ENCODE measurements around the gene ATG10.
"Not testable (repeated sequence)": the region's sequence is repeated elsewhere in the genome, so short reads cannot be mapped to it uniquely, and the experiment has no call there.

ATG10 gene

DNA sequence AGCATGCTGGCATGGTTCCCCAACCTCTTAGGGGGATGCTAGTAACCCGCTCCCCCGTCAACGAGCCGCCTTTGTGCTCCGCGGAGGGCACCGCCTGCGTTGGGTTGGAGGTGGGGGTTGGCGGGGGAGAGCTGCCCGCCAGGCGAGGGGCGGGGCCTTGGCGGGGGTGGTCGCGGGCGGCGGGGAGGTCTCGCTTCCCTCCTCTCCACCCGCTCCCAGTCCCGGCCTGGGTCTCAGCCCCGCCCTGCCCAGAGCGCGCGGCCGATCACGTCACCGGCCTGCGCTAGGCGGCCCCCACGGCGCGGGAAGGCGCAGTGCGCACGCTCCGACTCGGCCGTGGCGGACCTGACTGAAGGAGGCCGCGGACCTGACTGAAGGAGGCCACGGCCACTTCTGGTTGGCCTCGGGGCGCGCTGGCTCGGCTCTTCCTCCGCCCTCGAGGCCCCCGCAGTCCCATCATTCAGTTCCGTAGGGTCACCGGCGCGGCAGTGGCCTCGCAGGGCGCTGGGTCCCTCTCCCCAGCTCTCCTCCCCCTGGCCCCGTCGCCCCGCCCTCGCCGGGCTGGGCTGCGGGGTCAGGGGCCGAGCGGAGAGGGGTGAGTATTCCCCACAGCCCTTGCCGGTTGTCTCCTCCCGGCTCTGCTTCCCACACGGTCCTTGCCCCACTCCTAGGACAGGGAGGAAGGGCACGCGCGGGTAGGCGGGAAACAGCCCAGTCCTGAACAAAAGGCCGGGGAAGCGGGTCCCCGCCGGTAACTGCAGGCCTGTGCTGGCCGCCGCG lies at the start of gene ATG10:
Gene ATG10 (plus strand): TSS at position 312 of the 780 bp plus-strand sequence. CDS start 15,548 bp downstream, outside the sequence.
- peak; percentile 85 for DNase-seq

DNA sequence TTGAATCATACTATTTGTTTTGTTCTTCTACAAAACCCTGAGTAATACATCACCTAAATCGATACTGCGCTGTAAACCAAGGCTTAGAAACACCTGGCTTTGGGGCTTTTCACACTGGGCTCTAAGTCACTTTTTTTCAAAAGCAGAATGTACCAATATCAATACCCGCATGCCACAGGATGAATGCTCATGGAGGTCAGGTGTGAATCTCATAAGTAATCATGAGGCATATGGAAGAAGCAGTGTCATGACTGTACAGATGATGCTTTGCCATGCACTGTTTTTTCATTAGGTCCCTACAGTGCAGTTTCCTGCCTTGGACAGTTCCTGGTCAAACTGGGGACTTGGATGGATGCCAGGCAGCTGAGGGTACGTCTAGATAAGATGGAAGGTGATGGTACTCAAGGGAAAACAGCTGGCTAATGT lies 49.0 kb upstream of the ATG10 start:
- no peak for DNase-seq

DNA sequence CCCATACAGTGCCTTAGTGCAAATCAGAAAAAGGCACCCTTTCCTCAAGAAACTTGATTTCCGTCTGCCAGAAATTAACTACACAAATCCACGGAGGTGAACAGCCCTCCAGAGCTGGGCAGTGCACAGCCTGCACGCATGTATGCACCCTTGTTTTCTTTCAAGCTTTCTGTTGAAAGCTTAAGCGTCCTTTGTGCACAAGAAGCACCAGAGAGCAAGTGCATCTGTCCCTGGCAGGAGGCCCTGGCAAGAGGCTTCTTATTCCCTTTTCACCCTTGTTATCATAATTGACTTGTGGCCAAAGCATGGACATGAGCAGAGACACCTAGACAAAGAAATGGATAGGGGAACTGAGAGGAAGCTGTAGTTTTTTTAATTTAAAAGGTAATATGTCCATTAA lies 47.4 kb upstream of the ATG10 start:
- no peak for DNase-seq

DNA sequence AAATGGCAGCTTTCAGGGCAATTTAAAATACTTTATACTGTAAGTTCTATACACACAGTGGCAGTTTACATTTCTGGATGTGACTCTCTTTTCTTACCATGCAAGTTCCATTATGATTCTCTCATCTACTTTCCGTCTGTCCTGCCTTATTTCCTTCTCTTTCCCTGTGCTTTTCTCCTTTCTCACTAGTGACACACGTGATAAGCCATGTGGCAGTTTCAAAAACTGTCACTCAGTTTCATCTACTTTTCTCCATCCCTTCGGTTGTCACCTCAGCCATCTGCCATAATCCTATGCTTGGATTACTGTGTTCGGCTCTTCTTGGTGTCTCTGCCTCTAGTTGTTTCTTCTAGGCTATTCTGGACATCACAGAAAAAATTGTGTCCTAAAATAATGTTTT lies 46.8 kb upstream of the ATG10 start:
- no peak for DNase-seq

DNA sequence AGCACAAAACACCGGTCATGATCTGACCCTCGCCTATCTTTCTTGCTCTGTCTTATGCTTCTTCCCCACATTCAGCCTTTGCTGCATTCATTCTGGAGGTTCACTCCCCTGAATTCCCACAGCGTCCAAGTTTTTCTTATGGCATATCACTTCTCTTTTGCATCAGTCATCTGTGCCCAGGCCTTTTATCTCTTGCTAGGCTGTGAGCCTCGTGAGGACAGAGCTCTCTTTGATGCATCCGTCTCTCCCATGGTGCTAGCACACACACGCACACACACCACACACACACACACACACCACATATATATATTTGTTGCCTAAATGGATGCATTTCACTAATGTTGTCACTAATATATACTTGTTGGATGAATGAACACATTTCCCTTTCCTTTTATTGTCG lies 45.8 kb upstream of the ATG10 start:
- no peak for DNase-seq

DNA sequence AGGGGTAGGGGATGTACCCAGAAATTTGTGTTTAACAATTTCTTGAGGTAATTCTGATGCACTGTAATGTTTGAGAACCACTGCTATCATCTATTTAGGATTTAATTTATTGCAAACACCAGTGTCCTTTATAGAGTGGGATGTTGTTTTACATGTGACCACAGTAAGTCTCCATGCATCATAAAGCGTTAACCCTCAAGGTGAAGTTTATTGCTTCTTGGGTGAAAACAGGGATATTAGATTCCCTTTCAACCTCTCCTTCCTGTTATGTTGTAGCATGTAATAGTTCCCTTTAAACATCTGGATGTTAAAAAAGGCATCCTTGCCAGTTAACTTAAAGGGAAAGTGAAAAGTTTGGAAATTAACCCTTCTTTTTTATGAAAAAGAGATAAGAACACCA lies 35.8 kb upstream of the ATG10 start:
- no peak for DNase-seq

DNA sequence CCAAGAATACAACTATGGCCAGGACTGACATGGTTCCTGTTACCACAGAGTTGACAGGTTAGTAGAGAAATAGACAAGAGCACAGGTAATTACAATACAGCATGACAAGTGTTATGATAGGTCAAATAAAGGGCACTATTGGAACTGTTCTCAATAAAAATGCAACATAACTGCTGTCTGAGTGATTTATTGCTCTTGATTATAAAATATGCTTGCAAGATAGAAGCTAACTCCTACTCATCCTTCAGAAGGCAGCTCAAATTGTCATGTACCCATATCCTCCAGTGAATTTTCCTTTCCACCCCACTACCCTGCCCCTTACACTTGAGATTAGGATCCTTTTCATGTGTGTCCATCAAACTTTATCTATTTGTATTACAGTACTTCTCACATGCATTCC lies 35.1 kb upstream of the ATG10 start:
- DNase-seq: no peak

DNA sequence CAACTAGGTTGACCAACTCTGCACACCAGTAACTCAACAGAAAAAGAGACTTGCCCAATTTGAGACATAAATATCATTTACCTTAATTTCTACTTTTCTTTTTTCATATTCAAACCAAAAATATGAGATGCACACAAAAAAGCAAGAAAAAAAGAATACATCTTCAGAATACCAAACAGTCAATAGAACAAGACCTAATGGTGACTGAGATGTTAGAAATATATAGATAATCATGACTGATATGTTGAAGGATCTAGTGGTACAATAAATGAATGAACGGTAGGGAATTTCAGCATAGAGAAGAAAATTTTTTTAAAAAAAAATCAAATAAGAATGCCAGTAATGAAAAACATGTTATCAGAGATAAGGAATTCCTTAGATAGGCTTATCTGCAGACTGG lies 29.1 kb upstream of the ATG10 start:
- DNase-seq: no peak

DNA sequence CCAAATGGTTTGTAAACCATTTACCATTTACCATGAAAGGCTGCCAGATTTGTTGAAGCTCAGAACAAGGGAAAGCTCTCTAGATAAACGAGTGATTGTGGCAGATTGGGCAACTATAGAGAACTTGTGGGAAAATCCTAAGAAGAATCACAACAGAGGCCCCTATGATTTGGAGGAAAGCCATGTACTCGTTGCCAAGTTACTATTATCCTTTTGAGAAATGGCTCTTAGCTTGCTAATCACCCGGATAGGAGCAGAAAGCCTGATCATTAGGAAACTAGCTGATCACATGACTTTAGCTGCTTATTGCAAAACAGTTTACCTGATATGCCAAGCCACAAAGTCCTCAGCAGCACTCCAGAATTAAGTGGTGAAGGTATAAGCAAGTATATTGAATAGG lies 23.5 kb upstream of the ATG10 start:
- no peak for DNase-seq

DNA sequence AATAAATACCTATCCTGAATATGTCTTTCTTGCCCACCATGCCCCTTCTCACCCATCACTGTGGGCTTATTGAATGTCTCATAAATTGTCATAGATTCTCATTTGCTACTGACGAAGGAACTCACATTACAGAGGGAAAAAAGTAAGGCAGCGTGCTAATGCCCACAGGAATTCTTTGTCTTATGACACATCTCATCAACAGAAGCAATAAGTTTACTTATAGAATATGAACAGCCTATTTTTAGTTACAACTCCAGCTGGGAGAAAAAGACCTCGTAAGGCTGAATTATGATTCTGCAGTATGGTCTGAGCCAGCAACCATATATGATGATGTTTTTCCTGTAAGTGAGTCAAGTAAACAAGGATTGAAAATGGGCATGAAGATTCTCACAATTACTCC lies 22.4 kb upstream of the ATG10 start:
- no peak for DNase-seq

DNA sequence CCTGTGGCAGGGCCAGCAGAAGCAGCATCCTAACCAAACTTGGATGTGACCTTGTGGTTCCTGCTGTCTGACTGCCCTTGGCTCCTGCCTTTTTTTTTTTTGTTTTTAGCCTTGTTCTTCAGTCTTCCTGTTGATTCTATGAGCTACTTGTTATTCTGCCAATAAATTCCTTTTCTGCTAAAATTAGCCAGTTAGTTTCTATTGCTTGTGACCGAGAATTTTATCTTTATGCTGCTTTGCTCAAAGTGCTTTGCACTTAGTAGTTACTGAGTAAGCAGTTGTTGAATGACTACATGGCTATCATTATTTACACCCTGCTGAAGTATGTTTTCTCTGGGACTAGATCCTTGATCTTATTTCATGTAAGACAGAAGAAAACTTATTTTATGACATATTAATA lies 20.8 kb upstream of the ATG10 start:
- DNase-seq: no peak

DNA sequence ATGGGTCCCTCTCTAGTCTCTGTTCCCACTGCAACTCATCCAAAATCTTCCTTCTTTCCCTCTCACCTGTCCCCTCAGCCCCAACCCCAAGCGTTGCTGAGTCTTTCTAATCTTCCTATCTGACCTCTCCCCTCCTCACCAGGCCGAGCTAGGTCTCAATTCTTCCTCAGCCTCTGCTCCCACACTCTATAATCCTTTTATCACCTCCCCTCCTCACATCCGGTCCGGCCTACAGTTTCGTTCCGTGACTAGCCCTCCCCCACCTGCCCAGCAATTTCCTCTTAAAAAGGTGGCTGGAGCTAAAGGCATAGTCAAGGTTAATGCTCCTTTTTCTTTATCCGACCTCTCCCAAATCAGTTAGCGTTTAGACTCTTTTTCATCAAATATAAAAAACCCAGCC lies 17.0 kb upstream of the ATG10 start:
- not testable (repeated sequence) for DNase-seq

DNA sequence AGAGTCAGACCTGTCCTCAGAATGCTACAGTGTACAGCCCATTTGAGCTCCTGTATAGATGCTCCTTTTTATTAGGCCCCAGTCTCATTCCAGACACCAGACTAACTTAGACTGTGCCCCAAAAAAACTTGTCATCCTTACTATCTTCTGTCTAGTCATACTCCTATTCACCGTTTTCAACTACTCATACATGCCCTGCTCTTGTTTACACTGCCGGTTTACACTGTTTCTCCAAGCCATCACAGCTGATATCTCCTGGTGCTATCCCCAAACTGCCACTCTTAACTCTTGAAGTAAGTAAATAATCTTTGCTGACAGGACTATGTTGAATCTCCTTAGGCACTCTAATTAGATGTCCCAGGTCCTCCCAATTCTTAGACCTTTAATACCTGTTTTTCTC lies 13.7 kb upstream of the ATG10 start:
- DNase-seq: not testable (repeated sequence)

DNA sequence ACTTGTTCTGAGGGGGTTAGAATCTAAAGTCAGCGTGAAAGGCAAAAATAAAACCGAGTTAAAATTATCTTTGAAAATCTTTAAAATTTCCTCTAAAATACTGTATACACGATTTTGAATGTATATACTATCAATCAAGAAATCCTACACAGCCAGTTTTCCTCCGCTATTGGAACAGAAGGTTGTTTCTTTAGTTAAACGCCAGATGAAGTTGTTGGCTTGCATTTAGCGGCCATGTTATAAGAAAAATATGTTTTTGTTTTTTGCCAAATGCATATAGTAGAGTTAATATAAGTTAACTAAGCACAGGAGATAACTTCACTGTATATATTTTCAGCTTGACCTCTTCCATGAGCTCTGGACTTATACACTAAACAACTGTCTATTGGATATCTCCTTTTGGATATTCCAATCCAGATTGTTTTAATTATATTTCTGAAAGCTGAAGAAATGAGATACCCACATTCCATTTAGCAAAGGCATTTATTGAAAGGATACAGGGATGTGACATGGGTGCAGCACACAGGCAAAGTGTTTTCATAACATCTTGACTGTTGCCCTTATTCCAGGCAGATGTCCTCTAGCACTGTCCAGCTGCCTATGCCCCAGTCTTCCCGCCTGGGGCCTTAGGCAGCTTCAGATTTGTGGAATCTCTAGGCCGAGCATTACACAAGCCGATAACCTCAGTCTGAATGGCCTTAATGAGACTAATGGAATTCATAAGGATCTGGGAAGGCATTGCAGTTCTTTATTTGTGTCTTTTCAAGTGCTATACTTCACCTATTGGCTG lies 10.0 kb upstream of the ATG10 start:
- DNase-seq: no peak

DNA sequence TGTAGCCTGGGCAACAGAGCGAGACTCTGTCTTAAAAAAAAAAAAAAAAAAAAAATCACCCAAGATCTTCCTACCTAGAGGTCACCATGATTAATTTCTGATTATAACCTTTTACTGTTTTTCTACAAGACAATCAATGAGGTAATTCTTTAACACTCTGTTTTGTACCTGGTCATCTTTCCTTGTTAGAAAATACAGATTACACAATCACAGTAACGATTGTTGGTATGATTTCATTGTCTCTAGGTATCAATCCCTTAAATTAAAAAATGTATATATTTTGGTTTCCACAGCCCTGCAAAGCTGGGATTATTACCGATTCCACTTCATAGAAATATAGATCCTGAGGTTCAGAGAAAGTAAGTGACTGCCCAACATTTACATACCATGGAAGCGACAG lies 8.3 kb upstream of the ATG10 start:
- no peak for DNase-seq

DNA sequence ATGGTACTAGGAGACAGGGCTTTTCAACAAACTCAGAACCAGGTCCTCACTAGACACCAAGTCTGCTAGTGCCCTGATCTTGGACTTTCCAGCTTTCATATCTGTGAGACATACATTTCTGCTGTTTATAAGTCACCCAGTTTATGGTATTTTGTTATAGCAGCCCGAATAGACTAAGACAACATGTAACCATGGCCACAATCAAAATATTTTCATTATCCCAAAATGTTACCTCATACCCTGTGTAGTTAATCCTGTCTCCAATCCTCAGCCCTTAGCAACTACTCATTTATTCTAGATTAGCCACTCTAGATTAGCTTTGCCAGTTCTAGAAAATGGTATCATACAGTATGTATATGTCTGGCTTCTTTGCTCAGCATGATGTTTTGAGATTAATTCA lies 6.3 kb upstream of the ATG10 start:
- DNase-seq: no peak

DNA sequence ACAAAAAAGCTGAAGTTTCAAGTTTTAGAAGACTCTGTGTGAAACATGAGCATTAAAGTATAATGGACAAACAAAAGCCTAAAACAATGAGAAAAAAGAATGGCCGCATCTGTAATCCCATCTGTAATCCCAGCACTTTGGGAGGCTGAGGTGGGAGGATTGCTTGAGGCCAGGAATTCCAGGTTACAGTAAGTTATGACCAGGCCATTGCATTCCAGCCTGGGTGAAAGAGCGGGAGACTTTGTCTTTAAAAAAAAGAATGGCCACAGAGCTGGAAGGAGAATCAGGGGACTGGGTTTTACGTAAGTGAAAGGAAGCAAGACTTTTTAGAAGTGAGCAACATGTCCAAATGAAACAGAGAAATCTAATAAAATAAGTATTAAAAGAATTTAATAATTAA lies 2.6 kb upstream of the ATG10 start:
- DNase-seq: no peak

DNA sequence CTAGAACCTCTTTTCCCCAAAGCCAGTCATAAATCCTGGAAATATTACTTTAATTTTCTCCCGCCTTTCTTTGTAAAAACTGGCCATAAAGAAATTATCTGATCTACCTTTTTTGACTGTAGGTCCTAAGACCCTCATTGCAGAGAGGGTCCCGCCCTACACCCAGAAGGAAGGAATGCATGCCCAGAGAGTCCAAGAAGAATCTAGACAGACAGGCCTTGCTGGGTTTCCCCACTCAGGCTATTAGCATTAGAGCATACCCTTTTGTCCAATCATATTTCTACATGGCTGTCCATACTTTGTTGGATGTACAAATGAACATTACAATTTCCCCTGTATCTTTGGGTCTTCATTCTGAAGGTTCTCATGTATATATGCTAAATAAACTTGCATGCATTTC lies 1.9 kb upstream of the ATG10 start:
- DNase-seq: no peak

DNA sequence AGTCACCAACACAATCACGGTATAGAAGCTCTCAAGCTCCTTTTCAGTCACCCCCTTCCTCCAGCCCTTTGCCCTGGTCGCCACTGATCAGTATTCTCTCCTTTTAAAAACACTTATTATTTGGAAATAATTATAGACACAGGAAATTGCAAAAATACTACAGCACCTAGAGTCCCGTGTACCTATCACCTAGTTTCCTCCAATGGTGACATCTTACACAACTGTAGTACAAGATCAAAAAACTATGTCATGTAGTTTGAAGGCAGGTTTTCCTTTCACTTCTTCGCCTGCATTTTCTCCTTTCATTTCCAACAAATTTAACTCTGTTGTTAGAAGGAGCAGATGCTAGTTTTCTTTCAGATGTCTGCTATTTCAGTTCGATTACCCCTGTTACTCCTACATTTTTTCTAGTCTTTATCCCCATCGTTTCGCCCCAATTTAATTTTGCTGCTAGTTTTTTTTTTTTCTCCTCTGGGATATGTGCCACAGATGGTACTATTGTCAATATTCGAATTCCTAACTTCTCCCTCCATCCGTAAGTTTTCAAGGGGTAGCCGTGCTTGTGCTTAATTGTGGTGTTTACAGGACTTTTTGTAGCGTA lies 612 bp upstream of the ATG10 start:
- DNase-seq: no peak

DNA sequence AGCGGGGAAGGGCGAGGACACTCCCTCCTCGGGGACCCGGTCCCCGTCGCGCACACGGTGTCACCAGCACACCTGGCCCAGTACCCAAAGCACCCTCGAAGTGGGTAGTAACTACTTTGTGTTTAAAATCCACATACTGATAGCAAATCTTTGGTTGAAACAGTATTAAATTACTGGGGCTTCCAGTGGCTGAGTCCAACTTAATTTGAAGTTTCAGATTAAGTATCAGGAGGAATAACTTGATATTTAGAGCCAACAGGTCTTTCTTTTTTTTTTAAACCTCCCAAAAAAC lies 615 bp downstream of the ATG10 start:
- DNase-seq: no peak

DNA sequence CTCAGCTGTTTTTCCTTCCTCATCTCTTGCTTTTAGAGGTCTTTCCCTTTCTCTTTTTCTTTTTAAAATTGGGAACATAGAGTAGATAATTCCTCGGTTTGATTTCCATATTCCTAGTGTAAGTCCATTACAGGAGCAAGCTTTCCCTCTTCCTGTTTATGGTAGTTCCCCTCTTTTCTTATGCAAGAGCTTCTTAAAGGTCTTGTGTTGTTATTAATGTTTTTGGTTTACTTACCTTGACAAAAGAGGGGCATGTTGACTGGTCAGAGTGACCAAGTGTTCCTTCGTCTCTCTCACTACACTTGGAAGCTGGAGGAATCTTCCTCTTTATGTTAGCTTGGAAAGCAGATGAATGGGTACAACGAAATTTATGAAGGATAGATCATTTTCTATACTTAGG lies 8.3 kb downstream of the ATG10 start:
- DNase-seq: no peak

DNA sequence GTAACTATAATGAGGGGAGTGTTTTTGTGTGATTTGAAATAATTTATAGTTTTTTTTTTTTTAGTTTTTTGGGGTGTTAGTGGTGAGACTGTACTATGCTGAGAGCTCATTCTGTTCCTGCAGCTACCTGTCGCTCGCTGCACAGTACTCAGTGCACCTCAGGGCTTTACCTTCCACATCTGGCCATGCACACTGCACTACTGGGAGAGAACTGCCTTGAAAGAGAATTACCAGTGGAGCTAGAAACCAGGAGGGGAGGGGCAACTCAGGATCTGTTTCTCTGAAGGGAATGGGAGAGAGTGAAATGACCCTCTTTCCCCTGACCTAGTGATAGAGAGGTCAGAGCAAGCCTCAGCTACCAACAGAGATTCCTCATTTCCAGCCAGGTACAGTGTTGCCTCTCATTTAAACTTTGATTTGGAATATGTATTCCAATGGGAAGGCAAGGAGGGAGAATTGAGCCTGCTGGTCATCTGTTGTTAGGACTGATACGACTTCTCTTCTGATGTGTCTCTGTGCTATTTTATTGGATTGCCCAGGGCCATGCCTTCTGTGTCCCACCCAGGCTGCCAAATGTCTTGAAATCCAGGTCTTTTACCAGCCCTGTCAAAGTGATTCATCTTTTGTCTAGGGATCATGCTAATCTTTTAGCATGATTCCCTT lies 8.9 kb downstream of the ATG10 start:
- no peak for DNase-seq

DNA sequence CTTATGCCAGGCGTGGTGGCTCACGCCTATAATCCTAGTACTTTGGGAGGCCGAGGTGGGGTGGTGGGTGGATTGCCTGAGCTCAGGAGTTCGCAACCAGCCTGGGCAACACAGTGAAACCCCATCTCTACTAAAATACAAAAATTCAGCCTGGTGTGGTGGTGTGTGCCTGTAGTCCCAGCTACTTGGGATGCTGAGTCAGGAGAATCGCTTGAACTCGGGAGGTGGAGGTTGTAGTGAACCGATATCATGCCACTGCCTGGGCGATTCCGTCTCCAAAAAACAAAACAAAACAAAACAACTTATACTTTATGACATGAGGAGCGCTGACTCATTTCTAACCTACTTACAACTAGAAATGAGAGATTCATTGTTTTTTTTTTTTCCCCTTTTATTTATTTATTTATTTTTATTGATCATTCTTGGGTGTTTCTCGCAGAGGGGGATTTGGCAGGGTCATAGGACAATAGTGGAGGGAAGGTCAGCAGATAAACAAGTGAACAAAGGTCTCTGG lies 10.4 kb downstream of the ATG10 start:
- not testable (repeated sequence) for DNase-seq

DNA sequence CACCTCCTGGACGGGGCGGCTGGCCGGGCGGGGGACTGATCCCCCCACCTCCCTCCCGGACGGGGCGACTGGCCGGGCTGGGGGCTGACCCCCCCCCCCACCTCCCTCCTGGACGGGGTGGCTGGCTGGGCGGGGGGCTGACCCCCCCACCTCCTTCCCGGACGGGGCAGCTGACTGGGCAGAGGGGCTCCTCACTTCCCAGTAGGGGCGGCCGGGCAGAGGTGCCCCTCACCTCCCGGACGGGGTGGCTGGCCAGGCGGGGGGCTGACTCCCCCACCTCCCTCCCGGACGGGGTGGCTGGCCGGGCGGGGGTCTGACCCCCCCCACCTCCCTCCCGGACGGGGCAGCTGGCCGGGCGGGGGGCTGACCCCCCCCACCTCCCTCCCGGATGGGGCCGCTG lies 11.3 kb downstream of the ATG10 start:
- not testable (repeated sequence) for DNase-seq
